ENCODE results near the gene SMYD4.
A peak's percentile ranks its signal among the peaks of the same experiment; 100 is the strongest.
"Not testable (repeated sequence)": the region's sequence is repeated elsewhere in the genome, so short reads cannot be mapped to it uniquely, and the experiment has no call there.

SMYD4 gene

DNA sequence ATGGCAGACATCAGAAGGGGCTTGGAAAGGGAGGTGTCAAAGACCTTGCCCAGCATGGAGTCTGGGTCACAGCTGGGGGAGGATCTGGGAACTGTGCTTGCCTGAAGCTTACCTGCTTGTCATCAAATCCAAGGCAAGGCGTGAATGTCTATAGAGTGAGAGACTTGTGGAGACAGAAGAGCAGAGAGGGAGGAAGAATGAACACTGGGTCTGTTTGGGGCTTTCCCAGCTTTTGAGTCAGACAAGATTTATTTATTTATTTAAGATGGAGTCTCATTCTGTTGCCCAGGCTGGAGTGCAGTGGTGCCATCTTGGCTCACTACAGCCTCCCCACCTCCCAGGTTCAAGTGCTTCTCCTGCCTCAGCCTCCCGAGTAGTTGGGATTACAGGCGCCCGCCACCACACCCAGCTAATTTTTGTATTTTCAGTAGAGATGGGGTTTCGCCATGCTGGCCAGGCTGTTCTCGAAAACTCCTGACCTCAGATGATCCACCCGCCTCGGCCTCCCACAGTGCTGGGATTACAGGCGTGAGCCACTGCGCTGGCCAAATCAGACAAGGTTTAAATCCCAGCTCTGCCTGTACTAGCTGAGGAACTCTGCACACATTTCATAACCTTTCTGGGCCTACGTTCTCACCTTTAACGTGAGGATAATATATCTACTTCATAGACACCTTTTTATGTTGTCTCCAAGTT is 56.6 kb downstream of the SMYD4 start:
- not testable (repeated sequence) for H3K4me3 ChIP-seq (ENCODE audit: insufficient read depth, low read depth, low read length); H3K27me3 ChIP-seq (ENCODE audit: control insufficient read depth, insufficient read depth, low read length, poor library complexity, severe bottlenecking); H3K9me3 ChIP-seq (ENCODE audit: control insufficient read depth, low read length); H3K27ac ChIP-seq (ENCODE audit: insufficient read depth, low read depth, low read length, poor library complexity, severe bottlenecking)
- WGBS, 2 experiments = 94 to 95% methylated on average over 12 of the region's 12 CpGs
- Histone ChIP-seq H3K4me1 (ENCODE audit: control insufficient read depth, insufficient read depth, low read length) (peaks cover 13% of the 10 kb centered on the region), H3K36me3 (ENCODE audit: control insufficient read depth, insufficient read depth, low read length) (peaks cover 14% of the 10 kb centered on the region)

DNA sequence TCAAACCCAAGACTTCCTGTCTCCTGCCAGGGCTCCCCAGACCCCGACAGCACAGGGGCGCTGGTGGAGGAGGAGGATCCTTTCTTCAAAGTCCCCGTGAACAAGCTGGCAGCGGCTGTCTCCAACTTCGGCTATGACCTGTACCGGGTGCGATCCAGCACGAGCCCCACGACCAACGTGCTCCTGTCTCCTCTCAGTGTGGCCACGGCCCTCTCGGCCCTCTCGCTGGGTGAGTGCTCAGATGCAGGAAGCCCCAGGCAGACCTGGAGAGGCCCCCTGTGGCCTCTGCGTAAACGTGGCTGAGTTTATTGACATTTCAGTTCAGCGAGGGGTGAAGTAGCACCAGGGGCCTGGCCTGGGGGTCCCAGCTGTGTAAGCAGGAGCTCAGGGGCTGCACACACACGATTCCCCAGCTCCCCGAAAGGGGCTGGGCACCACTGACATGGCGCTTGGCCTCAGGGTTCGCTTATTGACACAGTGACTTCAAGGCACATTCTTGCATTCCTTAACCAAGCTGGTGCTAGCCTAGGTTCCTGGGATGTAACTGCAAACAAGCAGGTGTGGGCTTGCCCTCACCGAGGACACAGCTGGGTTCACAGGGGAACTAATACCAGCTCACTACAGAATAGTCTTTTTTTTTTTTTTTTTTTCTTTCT is 59.8 kb downstream of the SMYD4 start:
- no peaks in the 10 kb centered on the region for H3K36me3 ChIP-seq (ENCODE audit: control insufficient read depth, insufficient read depth, low read length)
- 50 to 52% methylated on average over 21 of the region's 21 CpGs for WGBS, 2 experiments
- H3K4me1 ChIP-seq (ENCODE audit: control insufficient read depth, insufficient read depth, low read length) = peaks cover 11% of the 10 kb centered on the region
- H3K27me3 ChIP-seq (ENCODE audit: control insufficient read depth, insufficient read depth, low read length, poor library complexity, severe bottlenecking) = no peaks in the 10 kb centered on the region
- peak overlapping the region; percentile 47 for H3K27ac ChIP-seq (ENCODE audit: insufficient read depth, low read depth, low read length, poor library complexity, severe bottlenecking)
- no peaks in the 10 kb centered on the region for H3K9me3 ChIP-seq (ENCODE audit: control insufficient read depth, low read length)
- no peak overlapping the region for H3K4me3 ChIP-seq (ENCODE audit: insufficient read depth, low read depth, low read length)

GRCh38 chr17:1767358-1767757 is 62.3 kb downstream of the SMYD4 start:
- 93 to 95% methylated on average over 12 of the region's 12 CpGs for WGBS, 2 experiments

GRCh38 chr17:1766382-1767135 is 63.1 kb downstream of the SMYD4 start:
- peaks cover 27% of the 10 kb centered on the region for H3K4me1 ChIP-seq (ENCODE audit: control insufficient read depth, insufficient read depth, low read length)
- H3K4me3 ChIP-seq (ENCODE audit: insufficient read depth, low read depth, low read length) = no peak overlapping the region
- H3K27me3 ChIP-seq (ENCODE audit: control insufficient read depth, insufficient read depth, low read length, poor library complexity, severe bottlenecking) = no peaks in the 10 kb centered on the region
- 64% methylated on average over 20 of the region's 21 CpGs for WGBS, 2 experiments
- no peak overlapping the region for H3K27ac ChIP-seq (ENCODE audit: insufficient read depth, low read depth, low read length, poor library complexity, severe bottlenecking)
- H3K36me3 ChIP-seq (ENCODE audit: control insufficient read depth, insufficient read depth, low read length) = no peaks in the 10 kb centered on the region
- no peaks in the 10 kb centered on the region for H3K9me3 ChIP-seq (ENCODE audit: control insufficient read depth, low read length)

More at GRCh38 chr17:1767358-1767757, 62.3 kb downstream of the SMYD4 start:
- H3K9me3 ChIP-seq (ENCODE audit: control insufficient read depth, low read length) = no peaks in the 10 kb centered on the region
- H3K4me1 ChIP-seq (ENCODE audit: control insufficient read depth, insufficient read depth, low read length) = peaks cover 23% of the 10 kb centered on the region
- H3K36me3 ChIP-seq (ENCODE audit: control insufficient read depth, insufficient read depth, low read length) = no peaks in the 10 kb centered on the region
- H3K4me3 ChIP-seq (ENCODE audit: insufficient read depth, low read depth, low read length) = no peak overlapping the region
- no peak overlapping the region for H3K27ac ChIP-seq (ENCODE audit: insufficient read depth, low read depth, low read length, poor library complexity, severe bottlenecking)
- H3K27me3 ChIP-seq (ENCODE audit: control insufficient read depth, insufficient read depth, low read length, poor library complexity, severe bottlenecking) = no peaks in the 10 kb centered on the region

GRCh38 chr17:1765576-1765975 is 64.1 kb downstream of the SMYD4 start:
- 95 to 99% methylated on average over 3 of the region's 3 CpGs for WGBS, 2 experiments
- no peak overlapping the region for H3K27ac ChIP-seq (ENCODE audit: insufficient read depth, low read depth, low read length, poor library complexity, severe bottlenecking)
- H3K27me3 ChIP-seq (ENCODE audit: control insufficient read depth, insufficient read depth, low read length, poor library complexity, severe bottlenecking) = no peaks in the 10 kb centered on the region
- no peak overlapping the region for H3K4me3 ChIP-seq (ENCODE audit: insufficient read depth, low read depth, low read length)
- H3K36me3 ChIP-seq (ENCODE audit: control insufficient read depth, insufficient read depth, low read length) = no peaks in the 10 kb centered on the region
- peaks cover 27% of the 10 kb centered on the region for H3K4me1 ChIP-seq (ENCODE audit: control insufficient read depth, insufficient read depth, low read length)
- H3K9me3 ChIP-seq (ENCODE audit: control insufficient read depth, low read length) = no peaks in the 10 kb centered on the region

- not testable (repeated sequence) for H3K9me3 ChIP-seq (ENCODE audit: control insufficient read depth, low read length); H3K27me3 ChIP-seq (ENCODE audit: control insufficient read depth, insufficient read depth, low read length, poor library complexity, severe bottlenecking); H3K36me3 ChIP-seq (ENCODE audit: control insufficient read depth, insufficient read depth, low read length); H3K4me3 ChIP-seq (ENCODE audit: insufficient read depth, low read depth, low read length); H3K27ac ChIP-seq (ENCODE audit: insufficient read depth, low read depth, low read length, poor library complexity, severe bottlenecking)
- peaks cover 23% of the 10 kb centered on the region for H3K4me1 ChIP-seq (ENCODE audit: control insufficient read depth, insufficient read depth, low read length)
- 97% methylated on average over 7 of the region's 7 CpGs for WGBS, 2 experiments
These were observed 65.0 kb downstream of the SMYD4 start for GRCh38 chr17:1764705-1765104.

GRCh38 chr17:1764284-1764683 is 65.4 kb downstream of the SMYD4 start:
- H3K4me1 ChIP-seq (ENCODE audit: control insufficient read depth, insufficient read depth, low read length) = peaks cover 20% of the 10 kb centered on the region
- no peak overlapping the region for H3K27ac ChIP-seq (ENCODE audit: insufficient read depth, low read depth, low read length, poor library complexity, severe bottlenecking)
- H3K4me3 ChIP-seq (ENCODE audit: insufficient read depth, low read depth, low read length) = no peak overlapping the region
- no peaks in the 10 kb centered on the region for H3K36me3 ChIP-seq (ENCODE audit: control insufficient read depth, insufficient read depth, low read length)
- H3K9me3 ChIP-seq (ENCODE audit: control insufficient read depth, low read length) = no peaks in the 10 kb centered on the region
- H3K27me3 ChIP-seq (ENCODE audit: control insufficient read depth, insufficient read depth, low read length, poor library complexity, severe bottlenecking) = no peaks in the 10 kb centered on the region
- WGBS, 2 experiments = 79 to 80% methylated on average over 11 of the region's 11 CpGs

DNA sequence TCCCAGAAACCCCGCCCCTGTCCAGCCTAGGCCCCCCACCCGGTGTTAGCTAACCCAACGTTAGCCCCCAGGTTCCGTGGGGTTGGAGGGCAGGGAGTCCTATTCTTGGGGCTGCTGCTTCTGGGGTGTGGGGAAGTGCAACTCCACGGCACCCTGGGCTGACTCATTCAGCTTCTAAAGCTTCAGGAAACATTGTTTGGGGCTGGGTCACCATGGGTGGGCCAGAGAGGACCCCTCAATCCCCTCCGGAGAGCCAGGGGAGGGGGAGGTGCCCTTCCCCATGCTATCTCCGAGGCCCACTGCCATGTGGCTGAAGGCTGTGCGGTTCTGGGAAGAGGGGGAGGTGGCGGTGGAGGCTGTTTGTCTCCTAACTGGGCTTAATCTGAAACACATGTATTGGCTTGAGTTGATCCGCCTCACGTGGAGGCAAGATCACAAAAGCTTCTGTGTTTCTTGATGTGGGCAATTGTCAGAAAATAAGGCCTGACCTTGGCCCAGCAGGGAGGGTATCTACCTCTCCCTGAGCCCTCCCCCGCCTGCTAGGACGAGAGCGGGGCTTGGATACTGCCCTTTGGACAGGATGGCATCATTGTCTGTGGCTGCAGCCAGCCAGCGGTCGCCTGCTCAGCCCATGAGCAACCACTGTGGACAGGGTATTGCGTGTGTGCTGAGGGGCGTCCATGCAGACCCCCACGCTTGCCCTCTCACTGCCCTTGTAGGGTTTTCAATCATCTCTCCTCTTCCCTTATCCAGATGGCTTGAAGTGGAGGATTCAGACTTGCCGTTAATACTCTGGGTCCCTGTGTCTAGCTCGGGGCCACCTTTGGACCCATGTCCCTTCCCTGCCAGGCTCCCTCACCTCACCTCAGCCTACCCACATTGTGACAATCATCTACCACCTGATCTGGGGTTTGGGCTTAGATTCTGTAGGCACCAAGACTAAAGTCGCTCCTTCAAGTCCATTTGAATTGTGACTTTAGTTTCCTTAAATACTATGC is 66.5 kb downstream of the SMYD4 start:
- H3K27me3 ChIP-seq (ENCODE audit: control insufficient read depth, insufficient read depth, low read length, poor library complexity, severe bottlenecking) = no peaks in the 10 kb centered on the region

GRCh38 chr17:1762233-1762900 is 67.3 kb downstream of the SMYD4 start:
- Histone ChIP-seq H3K9me3 (ENCODE audit: control insufficient read depth, low read length) (no peaks in the 10 kb centered on the region), H3K27me3 (ENCODE audit: control insufficient read depth, insufficient read depth, low read length, poor library complexity, severe bottlenecking) (no peaks in the 10 kb centered on the region), H3K4me1 (ENCODE audit: control insufficient read depth, insufficient read depth, low read length) (peaks cover 20% of the 10 kb centered on the region), H3K27ac (ENCODE audit: insufficient read depth, low read depth, low read length, poor library complexity, severe bottlenecking) (no peak overlapping the region), H3K4me3 (ENCODE audit: insufficient read depth, low read depth, low read length) (peak overlapping the region; percentile 31), H3K36me3 (ENCODE audit: control insufficient read depth, insufficient read depth, low read length) (no peaks in the 10 kb centered on the region)
- WGBS, 2 experiments = 43 to 46% methylated on average over 21 of the region's 21 CpGs

More for the DNA sequence above, 66.5 kb downstream of the SMYD4 start:
- WGBS, 2 experiments = 40 to 45% methylated on average over 22 of the region's 22 CpGs
- H3K4me3 ChIP-seq (ENCODE audit: insufficient read depth, low read depth, low read length) = peak overlapping the region; percentile 31
- H3K36me3 ChIP-seq (ENCODE audit: control insufficient read depth, insufficient read depth, low read length) = no peaks in the 10 kb centered on the region
- H3K9me3 ChIP-seq (ENCODE audit: control insufficient read depth, low read length) = no peaks in the 10 kb centered on the region
- no peak overlapping the region for H3K27ac ChIP-seq (ENCODE audit: insufficient read depth, low read depth, low read length, poor library complexity, severe bottlenecking)
- peaks cover 20% of the 10 kb centered on the region for H3K4me1 ChIP-seq (ENCODE audit: control insufficient read depth, insufficient read depth, low read length)

All from ectodermal cell (in vitro differentiated cells).